Activated naive CD8-positive, alpha-beta T cell treated with anti-CD3 and anti-CD28 coated beads, Interleukin-2, amount 50 U/mL, for 24 hours (primary cell): ENCODE measurements around the gene KIAA1549.
"Not testable (repeated sequence)": the region's sequence is repeated elsewhere in the genome, so short reads cannot be mapped to it uniquely, and the experiment has no call there.

Source experiments
- ATAC-seq: fragments of 150-1000 bp; cut with Tn5 transposase; one replicate; pipeline ENCODE4 v1.10.0; 2021
- DNase-seq: peaks from one replicate; pipeline ENCODE4 v3.0.0; 2021
- H3K27ac Mint-ChIP-seq: one replicate; pipeline ENCODE4 v1.8.0; 2021; ENCODE audit warnings: mild to moderate bottlenecking, mixed read lengths
- H3K27me3 Mint-ChIP-seq: one replicate; pipeline ENCODE4 v1.8.0; 2021; ENCODE audit warnings: mixed read lengths
- H3K36me3 Mint-ChIP-seq: one replicate; pipeline ENCODE4 v1.8.0; 2021; ENCODE audit warnings: low read depth, mixed read lengths
- H3K4me1 Mint-ChIP-seq: one replicate; pipeline ENCODE4 v1.8.0; 2021; ENCODE audit warnings: mixed read lengths
- H3K4me3 Mint-ChIP-seq: one replicate; pipeline ENCODE4 v1.8.0; 2021; ENCODE audit warnings: mild to moderate bottlenecking, moderate library complexity, mixed read lengths
- H3K9me3 Mint-ChIP-seq: one replicate; pipeline ENCODE4 v1.8.0; 2021; ENCODE audit warnings: mixed read lengths

The KIAA1549 gene

GRCh38 chr7:138804618-138805017 is 176.6 kb downstream of the KIAA1549 start:
- no peaks in the 10 kb centered on the region for H3K4me1 Mint-ChIP-seq

GRCh38 chr7:138802706-138803105 is 178.5 kb downstream of the KIAA1549 start:
- H3K4me3 Mint-ChIP-seq: no peak overlapping the region
- DNase-seq (no peak), ATAC-seq (no peak)
- H3K27ac Mint-ChIP-seq: no peak overlapping the region
- H3K9me3 Mint-ChIP-seq: no peaks in the 10 kb centered on the region
- no peaks in the 10 kb centered on the region for H3K36me3 Mint-ChIP-seq
- H3K27me3 Mint-ChIP-seq: peaks cover 2% of the 10 kb centered on the region
- no peaks in the 10 kb centered on the region for H3K4me1 Mint-ChIP-seq

More at GRCh38 chr7:138804618-138805017, 176.6 kb downstream of the KIAA1549 start:
- Mint-ChIP-seq H3K36me3 (no peaks in the 10 kb centered on the region), H3K4me3 (no peak overlapping the region), H3K27ac (no peak overlapping the region), H3K27me3 (no peaks in the 10 kb centered on the region), H3K9me3 (no peaks in the 10 kb centered on the region)
- DNase-seq (no peak), ATAC-seq (no peak)

- no peaks in the 10 kb centered on the region for H3K36me3 Mint-ChIP-seq
- no peaks in the 10 kb centered on the region for H3K9me3 Mint-ChIP-seq
- no peaks in the 10 kb centered on the region for H3K4me1 Mint-ChIP-seq
- H3K27ac Mint-ChIP-seq: no peak overlapping the region
- ATAC-seq (no peak), DNase-seq (no peak)
- H3K27me3 Mint-ChIP-seq: peaks cover 4% of the 10 kb centered on the region
- no peak overlapping the region for H3K4me3 Mint-ChIP-seq
Observed at GRCh38 chr7:138801256-138801655, 179.9 kb downstream of the KIAA1549 start.

- Mint-ChIP-seq H3K27me3 (peaks cover 4% of the 10 kb centered on the region), H3K9me3 (no peaks in the 10 kb centered on the region), H3K27ac (no peak overlapping the region), H3K36me3 (no peaks in the 10 kb centered on the region), H3K4me1 (no peaks in the 10 kb centered on the region), H3K4me3 (no peak overlapping the region)
- ATAC-seq (no peak), DNase-seq (no peak)
Observed at GRCh38 chr7:138799336-138800000, 181.7 kb downstream of the KIAA1549 start.

GRCh38 chr7:138798836-138799235 is 182.4 kb downstream of the KIAA1549 start:
- H3K36me3 Mint-ChIP-seq: no peaks in the 10 kb centered on the region
- H3K27ac Mint-ChIP-seq: no peak overlapping the region
- no peak for ATAC-seq

GRCh38 chr7:138797715-138798320 is 183.4 kb downstream of the KIAA1549 start, which contains the start of the genes ATP6V0A4 and TMEM213:
Gene ATP6V0A4 (minus strand): TSS chr7:138798196. CDS start chr7:138771247, 26,949 bp downstream.
Gene TMEM213 (plus strand): TSS chr7:138797994. CDS start chr7:138798105, 111 bp downstream.
- no peak within 1 kb of the TSS for H3K27ac Mint-ChIP-seq
- no peak within 1 kb of the TSS for H3K4me3 Mint-ChIP-seq
- no peak for DNase-seq
- H3K27me3 Mint-ChIP-seq: peaks cover 4% of the 10 kb centered on the region
- no peaks in the 10 kb centered on the region for H3K36me3 Mint-ChIP-seq
- ATAC-seq: no peak
- H3K4me1 Mint-ChIP-seq: no peaks in the 10 kb centered on the region
- H3K9me3 Mint-ChIP-seq: no peaks in the 10 kb centered on the region

More at GRCh38 chr7:138798836-138799235, 182.4 kb downstream of the KIAA1549 start:
- H3K4me3 Mint-ChIP-seq: no peak overlapping the region
- no peaks in the 10 kb centered on the region for H3K9me3 Mint-ChIP-seq
- no peaks in the 10 kb centered on the region for H3K4me1 Mint-ChIP-seq
- DNase-seq: no peak
- H3K27me3 Mint-ChIP-seq: peaks cover 4% of the 10 kb centered on the region

- not testable (repeated sequence) for H3K9me3 Mint-ChIP-seq, H3K27ac Mint-ChIP-seq, H3K4me1 Mint-ChIP-seq, H3K4me3 Mint-ChIP-seq, DNase-seq, H3K36me3 Mint-ChIP-seq, H3K27me3 Mint-ChIP-seq, ATAC-seq
Observed at GRCh38 chr7:138797046-138797445, 184.1 kb downstream of the KIAA1549 start.

GRCh38 chr7:138796038-138796615 is 185.1 kb downstream of the KIAA1549 start:
- no peaks in the 10 kb centered on the region for H3K4me1 Mint-ChIP-seq
- H3K27me3 Mint-ChIP-seq: peaks cover 4% of the 10 kb centered on the region
- H3K27ac Mint-ChIP-seq: no peak overlapping the region
- DNase-seq (no peak), ATAC-seq (no peak)
- no peak overlapping the region for H3K4me3 Mint-ChIP-seq
- H3K36me3 Mint-ChIP-seq: no peaks in the 10 kb centered on the region
- H3K9me3 Mint-ChIP-seq: no peaks in the 10 kb centered on the region

- no peaks in the 10 kb centered on the region for H3K4me1 Mint-ChIP-seq
Observed at GRCh38 chr7:138785587-138786437, 195.4 kb downstream of the KIAA1549 start.

GRCh38 chr7:138784692-138785091 is 196.5 kb downstream of the KIAA1549 start:
- no peaks in the 10 kb centered on the region for H3K4me1 Mint-ChIP-seq
- ATAC-seq (no peak), DNase-seq (no peak)

More at GRCh38 chr7:138785587-138786437, 195.4 kb downstream of the KIAA1549 start:
- no peak overlapping the region for H3K27ac Mint-ChIP-seq
- no peak overlapping the region for H3K4me3 Mint-ChIP-seq
- H3K27me3 Mint-ChIP-seq: no peaks in the 10 kb centered on the region
- no peaks in the 10 kb centered on the region for H3K36me3 Mint-ChIP-seq
- DNase-seq: no peak
- H3K9me3 Mint-ChIP-seq: peaks cover 11% of the 10 kb centered on the region
- ATAC-seq: no peak

More at GRCh38 chr7:138784692-138785091, 196.5 kb downstream of the KIAA1549 start:
- Mint-ChIP-seq H3K9me3 (peaks cover 12% of the 10 kb centered on the region), H3K4me3 (no peak overlapping the region), H3K36me3 (no peaks in the 10 kb centered on the region), H3K27ac (no peak overlapping the region), H3K27me3 (no peaks in the 10 kb centered on the region)
